ENCODE data around the gene TXNDC17. TPM values are rescaled to one million over a fixed set of nuclear protein-coding genes. Genes with fewer than 3 reads are reported as not detected.

TXNDC17 gene
- total and polyA plus RNA-seq, 2 of the 13 experiments (the other 11 are each of a cell fraction or from before 2014, with no cell fraction given), result 188 to 266 TPM

DNA sequence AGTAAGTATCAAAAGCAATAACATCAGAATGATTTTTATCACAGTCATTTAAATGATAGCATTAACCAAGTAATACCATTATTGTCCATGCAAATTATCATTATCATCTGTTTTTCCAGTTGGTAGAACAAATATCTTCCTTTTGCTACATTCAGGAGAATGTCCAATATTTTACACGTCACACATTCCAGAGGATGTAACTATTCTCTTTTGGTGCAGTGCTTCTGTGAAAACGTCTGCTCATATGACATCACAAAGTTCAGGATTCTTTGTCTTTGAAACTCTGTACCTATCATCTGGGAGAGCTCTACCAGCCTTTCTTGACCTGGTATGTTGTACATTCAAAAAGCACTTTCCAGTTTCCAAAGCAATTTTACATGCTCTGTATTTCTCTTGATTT lies 44.3 kb upstream of the TXNDC17 start (continued):
- no peak for TF ChIP-seq SMAD9 (CRISPR knock-in tag; IDR thresholded peaks at IDR 0.05)
- TF ChIP-seq ZSCAN21 (CRISPR knock-in tag; IDR thresholded peaks at IDR 0.05; ENCODE audit: borderline replicate concordance), result no peak

DNA sequence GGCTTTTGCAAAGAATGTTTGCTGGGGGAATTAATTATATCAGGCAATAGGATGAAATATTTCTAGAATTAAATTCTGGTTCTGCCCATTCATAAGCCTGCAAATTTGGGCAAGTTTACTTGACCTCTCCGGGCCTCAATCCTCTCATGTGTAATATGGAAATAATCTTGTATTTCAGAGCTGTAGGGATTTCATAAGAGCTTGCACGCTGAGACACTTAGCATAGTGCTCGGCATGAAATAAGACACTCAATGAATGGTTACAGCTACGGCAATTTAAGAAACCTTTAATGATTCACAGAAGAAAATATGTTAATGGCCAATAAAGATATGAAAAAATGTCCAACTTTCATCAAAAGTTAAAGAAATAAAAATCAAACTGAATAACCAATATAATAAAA lies 43.9 kb upstream of the TXNDC17 start:
- Histone ChIP-seq H2AFZ (ENCODE audit: low read length) (no peak overlapping the region), H3K4me1 (ENCODE audit: insufficient read depth, low read length) (peaks cover 14% of the 10 kb centered on the region), H3K79me2 (ENCODE audit: insufficient read depth, low read length) (no peaks in the 10 kb centered on the region), H4K20me1 (ENCODE audit: insufficient read depth, low read length) (no peaks in the 10 kb centered on the region), H3K4me3 (replicated peaks in 1 of 3; ENCODE audit: insufficient read depth in 1 of 3, low read depth in 2 of 3, low read length in 3 of 3) (no peak overlapping the region), H3K4me2 (ENCODE audit: low read depth, low read length) (no peak overlapping the region), H3K9me3 (ENCODE audit: low read length) (no peaks in the 10 kb centered on the region), H3K27ac (ENCODE audit: extremely low read length, insufficient read depth, low read length) (no peak overlapping the region), H3K27me3 (ENCODE audit: control insufficient read depth in 1 of 2, insufficient read depth in 2 of 2, low read length in 2 of 2) (no peaks in the 10 kb centered on the region), H3K36me3 (replicated peaks in 1 of 2; ENCODE audit: control insufficient read depth in 1 of 2, insufficient read depth in 2 of 2, low read length in 2 of 2) (peaks cover 15 to 45% of the 10 kb centered on the region in 2 experiments), H3K9ac (ENCODE audit: insufficient read depth, low read depth, low read length) (no peak overlapping the region)
- in situ Hi-C loops (cut with HindIII; ENCODE audit: extremely low pct_ligation_motif_present, low pct_unique_long_range_greater_than_20kb), result no loop called here
- DNase-seq (ENCODE audit: low spot score) (no peak), FAIRE-seq (no peak), ATAC-seq (no peak)
- ChIA-PET POLR2A (no interaction called here), CTCF (ENCODE audit: low intra/inter-chr PET ratio, low total read pairs) (no interaction called here)
- intact Hi-C loops (cut with micrococcal nuclease; ENCODE audit: unreplicated experiment), result no loop called here
- TF ChIP-seq, protein P1, sequence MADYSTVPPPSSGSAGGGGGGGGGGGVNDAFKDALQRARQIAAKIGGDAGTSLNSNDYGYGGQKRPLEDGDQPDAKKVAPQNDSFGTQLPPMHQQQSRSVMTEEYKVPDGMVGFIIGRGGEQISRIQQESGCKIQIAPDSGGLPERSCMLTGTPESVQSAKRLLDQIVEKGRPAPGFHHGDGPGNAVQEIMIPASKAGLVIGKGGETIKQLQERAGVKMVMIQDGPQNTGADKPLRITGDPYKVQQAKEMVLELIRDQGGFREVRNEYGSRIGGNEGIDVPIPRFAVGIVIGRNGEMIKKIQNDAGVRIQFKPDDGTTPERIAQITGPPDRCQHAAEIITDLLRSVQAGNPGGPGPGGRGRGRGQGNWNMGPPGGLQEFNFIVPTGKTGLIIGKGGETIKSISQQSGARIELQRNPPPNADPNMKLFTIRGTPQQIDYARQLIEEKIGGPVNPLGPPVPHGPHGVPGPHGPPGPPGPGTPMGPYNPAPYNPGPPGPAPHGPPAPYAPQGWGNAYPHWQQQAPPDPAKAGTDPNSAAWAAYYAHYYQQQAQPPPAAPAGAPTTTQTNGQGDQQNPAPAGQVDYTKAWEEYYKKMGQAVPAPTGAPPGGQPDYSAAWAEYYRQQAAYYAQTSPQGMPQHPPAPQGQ (CRISPR knock-in tag; IDR thresholded peaks at IDR 0.05; ENCODE audit: borderline replicate concordance), result no peak
- TF ChIP-seq, protein P2, sequence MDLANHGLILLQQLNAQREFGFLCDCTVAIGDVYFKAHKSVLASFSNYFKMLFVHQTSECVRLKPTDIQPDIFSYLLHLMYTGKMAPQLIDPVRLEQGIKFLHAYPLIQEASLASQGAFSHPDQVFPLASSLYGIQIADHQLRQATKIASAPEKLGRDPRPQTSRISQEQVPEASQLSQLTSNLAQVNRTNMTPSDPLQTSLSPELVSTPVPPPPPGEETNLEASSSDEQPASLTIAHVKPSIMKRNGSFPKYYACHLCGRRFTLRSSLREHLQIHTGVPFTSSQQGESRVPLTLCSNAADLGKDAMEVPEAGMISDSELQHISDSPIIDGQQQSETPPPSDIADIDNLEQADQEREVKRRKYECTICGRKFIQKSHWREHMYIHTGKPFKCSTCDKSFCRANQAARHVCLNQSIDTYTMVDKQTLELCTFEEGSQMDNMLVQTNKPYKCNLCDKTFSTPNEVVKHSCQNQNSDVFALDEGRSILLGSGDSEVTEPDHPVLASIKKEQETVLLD (CRISPR knock-in tag; IDR thresholded peaks at IDR 0.05; ENCODE audit: low read depth), result no peak
- TF ChIP-seq SUZ12 (IDR thresholded peaks at IDR 0.05; ENCODE audit: low read depth, low read length) (no peak), ZNF24 (IDR thresholded peaks at IDR 0.05) (no peak), KLF16 (CRISPR knock-in tag; IDR thresholded peaks at IDR 0.05) (no peak), ETV5 (CRISPR knock-in tag; IDR thresholded peaks at IDR 0.05; ENCODE audit: borderline replicate concordance) (no peak)
- TF ChIP-seq, protein P3, sequence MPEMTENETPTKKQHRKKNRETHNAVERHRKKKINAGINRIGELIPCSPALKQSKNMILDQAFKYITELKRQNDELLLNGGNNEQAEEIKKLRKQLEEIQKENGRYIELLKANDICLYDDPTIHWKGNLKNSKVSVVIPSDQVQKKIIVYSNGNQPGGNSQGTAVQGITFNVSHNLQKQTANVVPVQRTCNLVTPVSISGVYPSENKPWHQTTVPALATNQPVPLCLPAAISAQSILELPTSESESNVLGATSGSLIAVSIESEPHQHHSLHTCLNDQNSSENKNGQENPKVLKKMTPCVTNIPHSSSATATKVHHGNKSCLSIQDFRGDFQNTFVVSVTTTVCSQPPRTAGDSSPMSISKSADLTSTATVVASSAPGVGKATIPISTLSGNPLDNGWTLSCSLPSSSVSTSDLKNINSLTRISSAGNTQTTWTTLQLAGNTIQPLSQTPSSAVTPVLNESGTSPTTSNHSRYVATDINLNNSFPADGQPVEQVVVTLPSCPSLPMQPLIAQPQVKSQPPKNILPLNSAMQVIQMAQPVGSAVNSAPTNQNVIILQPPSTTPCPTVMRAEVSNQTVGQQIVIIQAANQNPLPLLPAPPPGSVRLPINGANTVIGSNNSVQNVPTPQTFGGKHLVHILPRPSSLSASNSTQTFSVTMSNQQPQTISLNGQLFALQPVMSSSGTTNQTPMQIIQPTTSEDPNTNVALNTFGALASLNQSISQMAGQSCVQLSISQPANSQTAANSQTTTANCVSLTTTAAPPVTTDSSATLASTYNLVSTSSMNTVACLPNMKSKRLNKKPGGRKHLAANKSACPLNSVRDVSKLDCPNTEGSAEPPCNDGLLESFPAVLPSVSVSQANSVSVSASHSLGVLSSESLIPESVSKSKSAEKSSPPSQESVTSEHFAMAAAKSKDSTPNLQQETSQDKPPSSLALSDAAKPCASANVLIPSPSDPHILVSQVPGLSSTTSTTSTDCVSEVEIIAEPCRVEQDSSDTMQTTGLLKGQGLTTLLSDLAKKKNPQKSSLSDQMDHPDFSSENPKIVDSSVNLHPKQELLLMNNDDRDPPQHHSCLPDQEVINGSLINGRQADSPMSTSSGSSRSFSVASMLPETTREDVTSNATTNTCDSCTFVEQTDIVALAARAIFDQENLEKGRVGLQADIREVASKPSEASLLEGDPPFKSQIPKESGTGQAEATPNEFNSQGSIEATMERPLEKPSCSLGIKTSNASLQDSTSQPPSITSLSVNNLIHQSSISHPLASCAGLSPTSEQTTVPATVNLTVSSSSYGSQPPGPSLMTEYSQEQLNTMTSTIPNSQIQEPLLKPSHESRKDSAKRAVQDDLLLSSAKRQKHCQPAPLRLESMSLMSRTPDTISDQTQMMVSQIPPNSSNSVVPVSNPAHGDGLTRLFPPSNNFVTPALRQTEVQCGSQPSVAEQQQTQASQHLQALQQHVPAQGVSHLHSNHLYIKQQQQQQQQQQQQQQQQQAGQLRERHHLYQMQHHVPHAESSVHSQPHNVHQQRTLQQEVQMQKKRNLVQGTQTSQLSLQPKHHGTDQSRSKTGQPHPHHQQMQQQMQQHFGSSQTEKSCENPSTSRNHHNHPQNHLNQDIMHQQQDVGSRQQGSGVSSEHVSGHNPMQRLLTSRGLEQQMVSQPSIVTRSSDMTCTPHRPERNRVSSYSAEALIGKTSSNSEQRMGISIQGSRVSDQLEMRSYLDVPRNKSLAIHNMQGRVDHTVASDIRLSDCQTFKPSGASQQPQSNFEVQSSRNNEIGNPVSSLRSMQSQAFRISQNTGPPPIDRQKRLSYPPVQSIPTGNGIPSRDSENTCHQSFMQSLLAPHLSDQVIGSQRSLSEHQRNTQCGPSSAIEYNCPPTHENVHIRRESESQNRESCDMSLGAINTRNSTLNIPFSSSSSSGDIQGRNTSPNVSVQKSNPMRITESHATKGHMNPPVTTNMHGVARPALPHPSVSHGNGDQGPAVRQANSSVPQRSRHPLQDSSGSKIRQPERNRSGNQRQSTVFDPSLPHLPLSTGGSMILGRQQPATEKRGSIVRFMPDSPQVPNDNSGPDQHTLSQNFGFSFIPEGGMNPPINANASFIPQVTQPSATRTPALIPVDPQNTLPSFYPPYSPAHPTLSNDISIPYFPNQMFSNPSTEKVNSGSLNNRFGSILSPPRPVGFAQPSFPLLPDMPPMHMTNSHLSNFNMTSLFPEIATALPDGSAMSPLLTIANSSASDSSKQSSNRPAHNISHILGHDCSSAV (CRISPR knock-in tag; IDR thresholded peaks at IDR 0.05; ENCODE audit: borderline replicate concordance), result no peak
- no TSS peak for BruUV-seq (replicated peaks)
- 95% methylated on average over 4 of the region's 4 CpGs for WGBS (ENCODE audit: low lambda C conversion rate)

Data from HepG2 (cell line).